ENCODE data around the gene AGMAT.
A peak's percentile ranks its signal among the peaks of the same experiment; 100 is the strongest.

AGMAT gene

GRCh38 chr1:15523104-15524020, 61.5 kb downstream of the AGMAT start:
- DNase-seq (ENCODE audit: low read depth, low spot score), result peak; percentile 29

- DNase-seq (ENCODE audit: low read depth, low spot score), result no peak
Observed at GRCh38 chr1:15522551-15522950, 62.3 kb downstream of the AGMAT start.
